Measurements from ENCODE around the gene CACNA1S.

GRCh38 chr1:201144701-201145100 lies 32.5 kb upstream of the CACNA1S start:
- TF ChIP-seq CTCF (IDR thresholded peaks at IDR 0.05) = no peak
- no peak for TF ChIP-seq ZFX (IDR thresholded peaks at IDR 0.05; ENCODE audit: borderline replicate concordance)
